ENCODE data around the gene DDX39A.

GRCh38 chr19:14407605-14408484, 11.3 kb downstream of the DDX39A start:
- TF ChIP-seq EZH2phosphoT487 (conservative IDR thresholded peaks at IDR 0.05; ENCODE audit: low read length) (no peak), CTCF (IDR thresholded peaks at IDR 0.05; ENCODE audit: insufficient read depth, low read length, poor library complexity, severe bottlenecking) (no peak)
